ENCODE results near the gene GPR3. TPM values are rescaled to one million over a fixed set of nuclear protein-coding genes. Genes with fewer than 3 reads are reported as not detected.

The GPR3 gene
- total and polyA plus RNA-seq, 2 of the 8 experiments (the other 6 are each of a cell fraction or from before 2014, with no cell fraction given) = 9.9 to 26.5 TPM

- TF ChIP-seq MAFK (IDR thresholded peaks at IDR 0.05; ENCODE audit: low read depth, low read length) = no peak
- no peak for TF ChIP-seq SP4 (IDR thresholded peaks at IDR 0.05; ENCODE audit: low read length)
- no peak for TF ChIP-seq SRF (IDR thresholded peaks at IDR 0.05; ENCODE audit: low read depth, low read length)
- TF ChIP-seq HDAC6 (IDR thresholded peaks at IDR 0.05; ENCODE audit: low read depth, low read length) = no peak
- TF ChIP-seq ATF2 (IDR thresholded peaks at IDR 0.05; ENCODE audit: low read length) = no peak
- TF ChIP-seq SAP30 (IDR thresholded peaks at IDR 0.05; ENCODE audit: insufficient read depth, insufficient replicate concordance, low read length) = no peak
- no peak for TF ChIP-seq TAF1 (IDR thresholded peaks at IDR 0.05; ENCODE audit: low read depth, low read length)
- TF ChIP-seq SP2 (IDR thresholded peaks at IDR 0.05; ENCODE audit: low read length) = no peak
- no peak for TF ChIP-seq BRCA1 (IDR thresholded peaks at IDR 0.05; ENCODE audit: low read depth, low read length)
- TF ChIP-seq YY1 (IDR thresholded peaks at IDR 0.05; ENCODE audit: low read depth, low read length) = no peak
- no peak overlapping the region for H3K4ac ChIP-seq (replicated peaks; ENCODE audit: insufficient read length, low read depth, low read length)
- H3K4me2 ChIP-seq (ENCODE audit: insufficient read depth in 1 of 2, low read depth in 2 of 2, low read length in 2 of 2) = no peak overlapping the region
- H3K79me1 ChIP-seq (ENCODE audit: low read depth, low read length) = no peaks in the 10 kb centered on the region; the same call in 1 of the 2 replicates
- DNase-seq (ENCODE audit: low read depth in 1 of 2, low spot score in 2 of 2) (no peak), FAIRE-seq (no peak)
- ChIA-PET CTCF (ENCODE audit: partially characterized antibody) (interaction anchor here (1.4 to 37.8 kb wide), 9 partner anchors 8 to 198 kb away, joined by 3 to 863 read pairs (median 8); partner anchors contain the start of gene AHDC1), POLR2A (ENCODE audit: partially characterized antibody) (no interaction called here)
- no peak overlapping the region for H2BK15ac ChIP-seq (ENCODE audit: low read length)
- no peaks in the 10 kb centered on the region; a peak in 1 of 4 replicates for H3K79me2 ChIP-seq (ENCODE audit: control insufficient read depth in 1 of 2, insufficient read depth in 2 of 2, low read length in 2 of 2)
- no peak overlapping the region for H2BK5ac ChIP-seq (ENCODE audit: low read depth, low read length)
- H3K14ac ChIP-seq (ENCODE audit: insufficient read length) = no peak overlapping the region
- H3K18ac ChIP-seq (ENCODE audit: extremely low read depth, low read length) = no peak overlapping the region
- H3K9ac ChIP-seq (replicated peaks in 1 of 4; ENCODE audit: extremely low read depth in 1 of 4, low read depth in 3 of 4, low read length in 3 of 4) = no peak overlapping the region
- H4K5ac ChIP-seq (ENCODE audit: insufficient read length, low read depth, low read length) = no peak overlapping the region
- peaks cover 4 to 13% (median 9%) of the 10 kb centered on the region in 4 experiments for H3K4me1 ChIP-seq (replicated peaks in 1 of 4; ENCODE audit: control insufficient read depth in 3 of 4, insufficient read depth in 4 of 4, low read length in 3 of 4)
- H2BK12ac ChIP-seq (ENCODE audit: low read depth, low read length) = no peak overlapping the region
- H2AFZ ChIP-seq (ENCODE audit: low read length) = no peak overlapping the region
- H2BK20ac ChIP-seq (ENCODE audit: low read length) = no peak overlapping the region
- H3K9me3 ChIP-seq (ENCODE audit: insufficient read depth in 2 of 2, low read depth in 1 of 2, low read length in 1 of 2) = no peaks in the 10 kb centered on the region
- no peak overlapping the region for H4K91ac ChIP-seq (replicated peaks; ENCODE audit: insufficient read length, low read length)
- H3K23ac ChIP-seq (ENCODE audit: insufficient read length) = no peak overlapping the region
- peaks cover 0 to 2% of the 10 kb centered on the region in 2 experiments for H4K20me1 ChIP-seq (replicated peaks in 1 of 2; ENCODE audit: control insufficient read depth in 1 of 2, insufficient read depth in 2 of 2, low read length in 2 of 2)
- H3K36me3 ChIP-seq (ENCODE audit: control insufficient read depth in 2 of 4, insufficient read depth in 4 of 4, low read length in 3 of 4) = peaks cover 19 to 61% (median 41%) of the 10 kb centered on the region in 4 experiments; a peak in 7 of 8 replicates
- no peak overlapping the region for H4K8ac ChIP-seq (ENCODE audit: extremely low read depth, insufficient read depth, low read length)
- 91% methylated on average over 4 of the region's 11 CpGs; no CpG with 5 or more reads in 1 of the 2 experiments for WGBS, 2 experiments (ENCODE audit: extremely low coverage in 1 of 2, insufficient coverage in 1 of 2, insufficient read length in 1 of 2, insufficient replicate concordance in 2 of 2, low coverage in 1 of 2, low lambda C conversion rate in 2 of 2, missing lambda C conversion rate in 1 of 2)
- H3K27ac ChIP-seq (ENCODE audit: low read depth, low read length) = no peak overlapping the region
- H2BK120ac ChIP-seq (replicated peaks; ENCODE audit: low read depth, low read length) = no peak overlapping the region
- no peaks in the 10 kb centered on the region for H3K23me2 ChIP-seq (ENCODE audit: low read depth, low read length)
- no peak overlapping the region for H3K56ac ChIP-seq (replicated peaks; ENCODE audit: insufficient read length, low read depth, low read length)
- no peak overlapping the region for H3K4me3 ChIP-seq (ENCODE audit: extremely low read depth in 1 of 4, insufficient read depth in 2 of 4, low read depth in 3 of 4, low read length in 4 of 4)
- H2AK5ac ChIP-seq (ENCODE audit: low read depth, low read length) = no peak overlapping the region
- no peaks in the 10 kb centered on the region for H3K27me3 ChIP-seq (replicated peaks in 1 of 4; ENCODE audit: control insufficient read depth in 3 of 4, extremely low read depth in 1 of 4, insufficient read depth in 3 of 4, low read length in 3 of 4)
Measured at GRCh38 chr1:27409669-27410068, 17.2 kb downstream of the GPR3 start.

Data from H1 (cell line).